ENCODE data around the gene COL2A1. TPM values are rescaled to one million over a fixed set of nuclear protein-coding genes. Genes with fewer than 3 reads are reported as not detected.

The COL2A1 gene
- total and polyA plus RNA-seq, 2 donors (not counting 3 experiments of a cell fraction or from before 2014, with no cell fraction given) = not detected

GRCh38 chr12:47993491-47993890, 10.8 kb downstream of the COL2A1 start:
- H3K27me3 ChIP-seq (ENCODE audit: control insufficient read depth in 2 of 2, insufficient read depth in 2 of 2, low read length in 2 of 2) = peaks cover 25 to 34% of the 10 kb centered on the region in 2 experiments

DNA sequence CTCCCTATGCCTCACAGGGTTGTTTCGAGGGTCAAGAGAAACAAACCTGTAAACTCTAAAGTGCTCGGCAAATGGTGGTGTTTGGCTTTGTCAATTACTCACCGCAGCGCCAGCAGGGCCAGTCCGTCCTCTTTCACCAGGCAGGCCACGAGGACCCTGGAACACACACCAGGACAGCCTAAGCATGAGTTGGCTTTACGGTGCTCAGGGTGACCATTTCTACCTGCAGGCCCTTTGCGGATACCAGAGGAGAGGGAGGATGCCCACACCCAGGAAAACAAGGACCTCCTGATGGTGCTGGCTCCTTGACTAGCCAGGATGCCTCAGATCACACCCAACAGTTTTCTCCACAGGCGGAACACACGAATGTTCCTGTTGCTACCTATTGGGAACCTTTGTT, 11.5 kb downstream of the COL2A1 start:
- intact Hi-C loops (cut with micrococcal nuclease) = no loop called here
- H3K4me1 ChIP-seq (ENCODE audit: control insufficient read depth, extremely low read depth, insufficient read depth, low read length) = no peaks in the 10 kb centered on the region
- H3K36me3 ChIP-seq (ENCODE audit: control insufficient read depth in 2 of 2, extremely low read depth in 1 of 2, insufficient read depth in 2 of 2, low read length in 2 of 2) = no peaks in the 10 kb centered on the region
- no peak for FAIRE-seq
- H3K4me3 ChIP-seq (replicated peaks in 1 of 3; ENCODE audit: insufficient read depth in 1 of 3, low read depth in 1 of 3, low read length in 3 of 3) = no peak overlapping the region
- H3K27me3 ChIP-seq (ENCODE audit: control insufficient read depth in 2 of 2, insufficient read depth in 2 of 2, low read length in 2 of 2) = peaks cover 20 to 27% of the 10 kb centered on the region in 2 experiments
- H4K20me1 ChIP-seq (replicated peaks; ENCODE audit: control insufficient read depth, extremely low read depth, insufficient read depth, low read length) = no peaks in the 10 kb centered on the region
- H3K9me3 ChIP-seq (replicated peaks; ENCODE audit: control insufficient read depth, insufficient read depth, low read length) = no peaks in the 10 kb centered on the region
- ChIA-PET CTCF (interaction anchor here (0.7 to 1.1 kb wide), 2 partner anchors 28 to 43 kb away, joined by 3 read pairs; no protein-coding TSS in a partner anchor), POLR2A (no interaction called here)
- BruUV-seq (replicated peaks) = no TSS peak
- no peak overlapping the region for H2AFZ ChIP-seq (ENCODE audit: low read depth, low read length)
- DNase-seq (ENCODE audit: low read depth, low spot score) = no peak
- dilution Hi-C loops (cut with MboI; ENCODE audit: extremely low pct_ligation_motif_present, low sequenced_read_pairs) = no loop called here
- no peak overlapping the region for H3K9ac ChIP-seq (replicated peaks; ENCODE audit: extremely low read depth, insufficient read depth, low read length)
- no peaks in the 10 kb centered on the region for H3K79me2 ChIP-seq (ENCODE audit: control insufficient read depth, insufficient read depth, low read length)
- no peak overlapping the region for H3K27ac ChIP-seq (ENCODE audit: insufficient read depth, low read depth, low read length)
- TF ChIP-seq POLR2AphosphoS5 (IDR thresholded peaks at IDR 0.05; ENCODE audit: insufficient read depth, low read depth, low read length) (no peak), POLR2A (IDR thresholded peaks at IDR 0.05; ENCODE audit: low read depth, low read length) (no peak), GATA2 (IDR thresholded peaks at IDR 0.05; ENCODE audit: insufficient read depth, insufficient read length, low read depth, low read length) (no peak), JUN (IDR thresholded peaks at IDR 0.05; ENCODE audit: borderline replicate concordance, insufficient read depth, insufficient read length, low read depth) (no peak), EZH2 (IDR thresholded peaks at IDR 0.05; ENCODE audit: borderline replicate concordance, low read depth, low read length, severe bottlenecking) (no peak), MYC (IDR thresholded peaks at IDR 0.05; ENCODE audit: low read depth, low read length) (no peak), FOS (IDR thresholded peaks at IDR 0.05; ENCODE audit: borderline replicate concordance, insufficient read depth, low read length) (no peak)
- TF ChIP-seq, protein P1, sequence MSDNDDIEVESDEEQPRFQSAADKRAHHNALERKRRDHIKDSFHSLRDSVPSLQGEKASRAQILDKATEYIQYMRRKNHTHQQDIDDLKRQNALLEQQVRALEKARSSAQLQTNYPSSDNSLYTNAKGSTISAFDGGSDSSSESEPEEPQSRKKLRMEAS (IDR thresholded peaks at IDR 0.05; ENCODE audit: insufficient read depth, insufficient read length) = no peak
- TF ChIP-seq, protein P2, sequence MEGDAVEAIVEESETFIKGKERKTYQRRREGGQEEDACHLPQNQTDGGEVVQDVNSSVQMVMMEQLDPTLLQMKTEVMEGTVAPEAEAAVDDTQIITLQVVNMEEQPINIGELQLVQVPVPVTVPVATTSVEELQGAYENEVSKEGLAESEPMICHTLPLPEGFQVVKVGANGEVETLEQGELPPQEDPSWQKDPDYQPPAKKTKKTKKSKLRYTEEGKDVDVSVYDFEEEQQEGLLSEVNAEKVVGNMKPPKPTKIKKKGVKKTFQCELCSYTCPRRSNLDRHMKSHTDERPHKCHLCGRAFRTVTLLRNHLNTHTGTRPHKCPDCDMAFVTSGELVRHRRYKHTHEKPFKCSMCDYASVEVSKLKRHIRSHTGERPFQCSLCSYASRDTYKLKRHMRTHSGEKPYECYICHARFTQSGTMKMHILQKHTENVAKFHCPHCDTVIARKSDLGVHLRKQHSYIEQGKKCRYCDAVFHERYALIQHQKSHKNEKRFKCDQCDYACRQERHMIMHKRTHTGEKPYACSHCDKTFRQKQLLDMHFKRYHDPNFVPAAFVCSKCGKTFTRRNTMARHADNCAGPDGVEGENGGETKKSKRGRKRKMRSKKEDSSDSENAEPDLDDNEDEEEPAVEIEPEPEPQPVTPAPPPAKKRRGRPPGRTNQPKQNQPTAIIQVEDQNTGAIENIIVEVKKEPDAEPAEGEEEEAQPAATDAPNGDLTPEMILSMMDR (IDR thresholded peaks at IDR 0.05; ENCODE audit: extremely low read depth in 1 of 2, insufficient read depth in 1 of 2, low read depth in 1 of 2, low read length in 2 of 2) = no peak
- no peak overlapping the region for H3K4me2 ChIP-seq (ENCODE audit: insufficient read depth, low read length)
- no peaks in the 10 kb centered on the region for H3K9me1 ChIP-seq (replicated peaks; ENCODE audit: control insufficient read depth, extremely low read depth, insufficient read depth, low read length)

More at GRCh38 chr12:47993491-47993890, 10.8 kb downstream of the COL2A1 start:
- TF ChIP-seq JUN (IDR thresholded peaks at IDR 0.05; ENCODE audit: borderline replicate concordance, insufficient read depth, insufficient read length, low read depth) = no peak
- TF ChIP-seq POLR2A (IDR thresholded peaks at IDR 0.05; ENCODE audit: low read depth, low read length) = no peak
- TF ChIP-seq, protein P1 (IDR thresholded peaks at IDR 0.05; ENCODE audit: insufficient read depth, insufficient read length) = no peak
- H3K4me3 ChIP-seq (replicated peaks in 1 of 3; ENCODE audit: insufficient read depth in 1 of 3, low read depth in 1 of 3, low read length in 3 of 3) = no peak overlapping the region
- CTCF ChIA-PET = interaction anchor here (0.7 kb wide), 1 partner anchor 44 kb away, joined by 3 read pairs; no protein-coding TSS in a partner anchor
- H3K9me1 ChIP-seq (replicated peaks; ENCODE audit: control insufficient read depth, extremely low read depth, insufficient read depth, low read length) = no peaks in the 10 kb centered on the region
- H3K4me2 ChIP-seq (ENCODE audit: insufficient read depth, low read length) = no peak overlapping the region
- no TSS peak for BruUV-seq (replicated peaks)
- no peak overlapping the region for H3K27ac ChIP-seq (ENCODE audit: insufficient read depth, low read depth, low read length)
- DNase-seq (ENCODE audit: low read depth, low spot score) = no peak
- no peaks in the 10 kb centered on the region for H3K36me3 ChIP-seq (ENCODE audit: control insufficient read depth in 2 of 2, extremely low read depth in 1 of 2, insufficient read depth in 2 of 2, low read length in 2 of 2)
- intact Hi-C loops (cut with micrococcal nuclease) = no loop called here
- H4K20me1 ChIP-seq (replicated peaks; ENCODE audit: control insufficient read depth, extremely low read depth, insufficient read depth, low read length) = no peaks in the 10 kb centered on the region
- H2AFZ ChIP-seq (ENCODE audit: low read depth, low read length) = no peak overlapping the region
- H3K4me1 ChIP-seq (ENCODE audit: control insufficient read depth, extremely low read depth, insufficient read depth, low read length) = no peaks in the 10 kb centered on the region
- no peaks in the 10 kb centered on the region for H3K79me2 ChIP-seq (ENCODE audit: control insufficient read depth, insufficient read depth, low read length)
- POLR2A ChIA-PET = no interaction called here
- H3K9ac ChIP-seq (replicated peaks; ENCODE audit: extremely low read depth, insufficient read depth, low read length) = no peak overlapping the region
- no peaks in the 10 kb centered on the region for H3K9me3 ChIP-seq (replicated peaks; ENCODE audit: control insufficient read depth, insufficient read depth, low read length)
- dilution Hi-C loops (cut with MboI; ENCODE audit: extremely low pct_ligation_motif_present, low sequenced_read_pairs) = no loop called here
- no peak for FAIRE-seq

Data from endothelial cell of umbilical vein (primary cell).